Activated CD4-positive, alpha-beta T cell treated with anti-CD3 and anti-CD28 coated beads for 36 hours (primary cell): Measurements from ENCODE around the gene EPHB1. TPM values are rescaled to one million over a fixed set of nuclear protein-coding genes. Genes with fewer than 3 reads are reported as not detected.

Source experiments
- ATAC-seq: fragments of 200-7000 bp; cut with Tn5 transposase; one replicate; pipeline ENCODE4 v1.10.0; 2021; ENCODE audit warnings: mild to moderate bottlenecking, moderate library complexity
- CTCF ChIA-PET: fragments of 350-600 bp; sonication (Branson Sonifier 250); formaldehyde crosslinking; loops from one replicate; lab custom pipeline; 2021; ENCODE audit warnings: antibody characterized with exemption; lab: Charles Lee
- POLR2A ChIA-PET: fragments of 350-600 bp; sonication (Branson Sonifier 250); formaldehyde crosslinking; loops from one replicate; lab custom pipeline; 2021; ENCODE audit warnings: antibody characterized with exemption, inconsistent platforms; lab: Charles Lee
- DNase-seq: peaks from one replicate; pipeline ENCODE4 v3.0.0-alpha.2; 2020
- H3K27ac Mint-ChIP-seq: one replicate; pipeline ENCODE4 v1.8.0; 2021; ENCODE audit warnings: mixed read lengths
- H3K27me3 Mint-ChIP-seq: one replicate; pipeline ENCODE4 v1.8.0; 2021; ENCODE audit warnings: mixed read lengths
- H3K36me3 Mint-ChIP-seq: one replicate; pipeline ENCODE4 v1.8.0; 2021; ENCODE audit warnings: low read depth, mixed read lengths
- H3K4me1 Mint-ChIP-seq: one replicate; pipeline ENCODE4 v1.8.0; 2021; ENCODE audit warnings: mixed read lengths
- H3K4me3 Mint-ChIP-seq: one replicate; pipeline ENCODE4 v1.8.0; 2021; ENCODE audit warnings: mild to moderate bottlenecking, moderate library complexity, mixed read lengths
- H3K9me3 Mint-ChIP-seq: one replicate; pipeline ENCODE4 v1.8.0; 2021; ENCODE audit warnings: low read depth, mixed read lengths
- intact Hi-C, 2 experiments: fragments of 100-400 bp; cut with DNase I in 1 of 2; cut with micrococcal nuclease in 1 of 2; formaldehyde crosslinking; loops; one replicate each; pipeline versions ENCODE4 v1.14.2 to v1.15.1; 2022 to 2024; cut with DNase I, micrococcal nuclease
- total RNA-seq, 2 experiments: library from RNA; stranded (reverse); gene quantifications; one replicate each; pipeline ENCODE4 v1.2.3, GENCODE V29; 2021

The EPHB1 gene
- total RNA-seq, 2 experiments from 2014 or later = 0.60 to 0.98 TPM

GRCh38 chr3:134850761-134851160, 55.7 kb downstream of the EPHB1 start:
- H3K9me3 Mint-ChIP-seq = no peaks in the 10 kb centered on the region
- H3K4me3 Mint-ChIP-seq = no peak overlapping the region
- POLR2A ChIA-PET = no interaction called here
- H3K4me1 Mint-ChIP-seq = peaks cover 10% of the 10 kb centered on the region
- ATAC-seq (no peak), DNase-seq (no peak)
- intact Hi-C loops = no loop called here
- no peak overlapping the region for H3K27ac Mint-ChIP-seq
- CTCF ChIA-PET = no interaction called here
- H3K27me3 Mint-ChIP-seq = peaks cover 3% of the 10 kb centered on the region
- H3K36me3 Mint-ChIP-seq = no peaks in the 10 kb centered on the region

- intact Hi-C loops = no loop called here
- CTCF ChIA-PET = interaction anchor here (1.9 kb wide), 1 partner anchor 14 kb away, joined by 4 read pairs; no protein-coding TSS in a partner anchor
- Mint-ChIP-seq H3K36me3 (no peaks in the 10 kb centered on the region), H3K4me3 (no peak overlapping the region), H3K9me3 (no peaks in the 10 kb centered on the region), H3K27me3 (no peaks in the 10 kb centered on the region), H3K27ac (no peak overlapping the region), H3K4me1 (peaks cover 10% of the 10 kb centered on the region)
- DNase-seq = no peak
- ATAC-seq = no peak
- POLR2A ChIA-PET = no interaction called here
Measured at GRCh38 chr3:134852132-134852531, 57.1 kb downstream of the EPHB1 start.

GRCh38 chr3:134852893-134853351, 57.9 kb downstream of the EPHB1 start:
- POLR2A ChIA-PET = interaction anchor here (0.6 kb wide), 1 partner anchor 199 kb away, joined by 3 read pairs; no protein-coding TSS in a partner anchor
- Mint-ChIP-seq H3K27me3 (no peaks in the 10 kb centered on the region), H3K4me3 (no peak overlapping the region), H3K9me3 (no peaks in the 10 kb centered on the region), H3K27ac (peak overlapping the region; percentile 11), H3K36me3 (no peaks in the 10 kb centered on the region), H3K4me1 (peaks cover 10% of the 10 kb centered on the region)
- ATAC-seq (peak; percentile 61), DNase-seq (peak; percentile 27)
- CTCF ChIA-PET = interaction anchor here (1.9 kb wide), 1 partner anchor 14 kb away, joined by 4 read pairs; no protein-coding TSS in a partner anchor
- intact Hi-C loops = no loop called here

- ChIA-PET POLR2A (no interaction called here), CTCF (no interaction called here)
- H3K4me1 Mint-ChIP-seq = peaks cover 10% of the 10 kb centered on the region
- DNase-seq (no peak), ATAC-seq (no peak)
- intact Hi-C loops = no loop called here
- no peaks in the 10 kb centered on the region for H3K36me3 Mint-ChIP-seq
- peaks cover 3% of the 10 kb centered on the region for H3K27me3 Mint-ChIP-seq
- no peak overlapping the region for H3K4me3 Mint-ChIP-seq
- no peak overlapping the region for H3K27ac Mint-ChIP-seq
- no peaks in the 10 kb centered on the region for H3K9me3 Mint-ChIP-seq
Measured at GRCh38 chr3:134854254-134854653, 59.2 kb downstream of the EPHB1 start.

- no peaks in the 10 kb centered on the region for H3K36me3 Mint-ChIP-seq
- intact Hi-C loops = no loop called here
- ChIA-PET CTCF (no interaction called here), POLR2A (no interaction called here)
- H3K4me3 Mint-ChIP-seq = no peak overlapping the region
- ATAC-seq (no peak), DNase-seq (no peak)
- peaks cover 10% of the 10 kb centered on the region for H3K4me1 Mint-ChIP-seq
- no peaks in the 10 kb centered on the region for H3K9me3 Mint-ChIP-seq
- H3K27ac Mint-ChIP-seq = no peak overlapping the region
- peaks cover 3% of the 10 kb centered on the region for H3K27me3 Mint-ChIP-seq
Measured at GRCh38 chr3:134857356-134857755, 62.3 kb downstream of the EPHB1 start.

GRCh38 chr3:134857776-134858362, 62.8 kb downstream of the EPHB1 start:
- ChIA-PET POLR2A (no interaction called here), CTCF (no interaction called here)
- no peak for DNase-seq
- peaks cover 5% of the 10 kb centered on the region for H3K4me1 Mint-ChIP-seq
- no peaks in the 10 kb centered on the region for H3K9me3 Mint-ChIP-seq
- no peak overlapping the region for H3K27ac Mint-ChIP-seq
- H3K36me3 Mint-ChIP-seq = no peaks in the 10 kb centered on the region
- intact Hi-C loops = no loop called here
- H3K27me3 Mint-ChIP-seq = peaks cover 3% of the 10 kb centered on the region
- no peak overlapping the region for H3K4me3 Mint-ChIP-seq
- no peak for ATAC-seq

GRCh38 chr3:134858441-134859035, 63.5 kb downstream of the EPHB1 start:
- ATAC-seq = no peak
- CTCF ChIA-PET = no interaction called here

GRCh38 chr3:134859341-134859740, 64.3 kb downstream of the EPHB1 start:
- Mint-ChIP-seq H3K27me3 (peaks cover 3% of the 10 kb centered on the region), H3K4me3 (no peak overlapping the region), H3K9me3 (no peaks in the 10 kb centered on the region), H3K4me1 (no peaks in the 10 kb centered on the region), H3K27ac (no peak overlapping the region), H3K36me3 (no peaks in the 10 kb centered on the region)
- CTCF ChIA-PET = no interaction called here
- DNase-seq = no peak
- POLR2A ChIA-PET = no interaction called here
- intact Hi-C loops = no loop called here
- no peak for ATAC-seq

More at GRCh38 chr3:134858441-134859035, 63.5 kb downstream of the EPHB1 start:
- Mint-ChIP-seq H3K27ac (no peak overlapping the region), H3K4me3 (no peak overlapping the region), H3K36me3 (no peaks in the 10 kb centered on the region), H3K4me1 (no peaks in the 10 kb centered on the region), H3K9me3 (no peaks in the 10 kb centered on the region), H3K27me3 (peaks cover 3% of the 10 kb centered on the region)
- POLR2A ChIA-PET = no interaction called here
- intact Hi-C loops = no loop called here
- DNase-seq = no peak

GRCh38 chr3:134860141-134860540, 65.1 kb downstream of the EPHB1 start:
- no peak overlapping the region for H3K27ac Mint-ChIP-seq

GRCh38 chr3:134863915-134864314, 68.9 kb downstream of the EPHB1 start:
- POLR2A ChIA-PET = no interaction called here
- Mint-ChIP-seq H3K4me1 (no peaks in the 10 kb centered on the region), H3K4me3 (no peak overlapping the region), H3K9me3 (no peaks in the 10 kb centered on the region), H3K27me3 (peaks cover 3% of the 10 kb centered on the region), H3K36me3 (no peaks in the 10 kb centered on the region), H3K27ac (no peak overlapping the region)
- CTCF ChIA-PET = interaction anchor here (0.7 kb wide), 1 partner anchor 78 kb away, joined by 3 read pairs; no protein-coding TSS in a partner anchor
- DNase-seq = no peak
- intact Hi-C loops = no loop called here
- no peak for ATAC-seq

More at GRCh38 chr3:134860141-134860540, 65.1 kb downstream of the EPHB1 start:
- Mint-ChIP-seq H3K27me3 (peaks cover 3% of the 10 kb centered on the region), H3K4me3 (no peak overlapping the region), H3K9me3 (no peaks in the 10 kb centered on the region), H3K36me3 (no peaks in the 10 kb centered on the region), H3K4me1 (no peaks in the 10 kb centered on the region)
- no peak for ATAC-seq
- intact Hi-C loops = no loop called here
- ChIA-PET POLR2A (interaction anchor here (0.7 kb wide), 1 partner anchor 92 kb away, joined by 3 read pairs; no protein-coding TSS in a partner anchor), CTCF (no interaction called here)
- DNase-seq = no peak

GRCh38 chr3:134864636-134865035, 69.6 kb downstream of the EPHB1 start:
- ATAC-seq = no peak
- DNase-seq = no peak
- intact Hi-C loops = no loop called here
- Mint-ChIP-seq H3K9me3 (no peaks in the 10 kb centered on the region), H3K27me3 (no peaks in the 10 kb centered on the region), H3K27ac (no peak overlapping the region), H3K4me1 (no peaks in the 10 kb centered on the region), H3K36me3 (no peaks in the 10 kb centered on the region), H3K4me3 (no peak overlapping the region)
- POLR2A ChIA-PET = no interaction called here
- CTCF ChIA-PET = no interaction called here

- ChIA-PET CTCF (no interaction called here), POLR2A (no interaction called here)
- H3K9me3 Mint-ChIP-seq = no peaks in the 10 kb centered on the region
- no peaks in the 10 kb centered on the region for H3K4me1 Mint-ChIP-seq
- intact Hi-C loops = no loop called here
- no peak for DNase-seq
- no peaks in the 10 kb centered on the region for H3K36me3 Mint-ChIP-seq
- no peaks in the 10 kb centered on the region for H3K27me3 Mint-ChIP-seq
- H3K27ac Mint-ChIP-seq = no peak overlapping the region
- no peak for ATAC-seq
- H3K4me3 Mint-ChIP-seq = no peak overlapping the region
Measured at GRCh38 chr3:134867277-134867676, 72.2 kb downstream of the EPHB1 start.
